GM23338 (cell line): ENCODE results near the gene LARGE1. TPM values are rescaled to one million over a fixed set of nuclear protein-coding genes. Genes with fewer than 3 reads are reported as not detected.

Experiments used
- ATAC-seq: fragments of 200-7000 bp; cut with Tn5 transposase; 3 replicates; pipeline ENCODE4 v1.9.1; 2020
- DNase-seq: peaks from one replicate; pipeline ENCODE4 v3.0.0-alpha.2; 2015; ENCODE audit warnings: low spot score
- H2AFZ ChIP-seq: fragments of 200-600 bp; sonication (generic); 2 replicates; pipeline ENCODE4 v1.8.0; 2016; ENCODE audit warnings: antibody characterized with exemption, mild to moderate bottlenecking, moderate library complexity
- H3F3A ChIP-seq: fragments of 200-600 bp; sonication (generic); replicated peaks from 2 replicates; pipeline ENCODE4 v1.8.0; 2017; ENCODE audit warnings: antibody characterized with exemption, mixed run types, low read depth
- H3K27ac ChIP-seq: fragments of 200-600 bp; sonication (generic); 2 replicates; pipeline ENCODE4 v1.6.1; 2016; ENCODE audit warnings: low read depth
- H3K27me3 ChIP-seq: fragments of 200-600 bp; sonication (generic); 2 replicates; pipeline ENCODE4 v1.8.0; 2016; ENCODE audit warnings: mild to moderate bottlenecking, mixed run types, moderate library complexity; ENCODE audit not compliant: insufficient read depth
- H3K36me3 ChIP-seq: fragments of 200-600 bp; sonication (generic); 2 replicates; pipeline ENCODE4 v1.8.0; 2016; ENCODE audit warnings: mild to moderate bottlenecking; ENCODE audit not compliant: insufficient read depth
- H3K4me1 ChIP-seq: fragments of 200-600 bp; sonication (generic); 2 replicates; pipeline ENCODE4 v1.8.0; 2016; ENCODE audit warnings: mild to moderate bottlenecking, moderate library complexity; ENCODE audit not compliant: insufficient read depth
- H3K4me2 ChIP-seq: fragments of 200-600 bp; sonication (generic); 2 replicates; pipeline ENCODE4 v1.7.1; 2017; ENCODE audit warnings: mixed run types
- H3K4me3 ChIP-seq: fragments of 200-600 bp; sonication (generic); 2 replicates; pipeline ENCODE4 v1.6.1; 2016; ENCODE audit warnings: mixed run types
- H3K79me2 ChIP-seq: fragments of 200-600 bp; sonication (generic); replicated peaks from 2 replicates; pipeline ENCODE4 v1.8.0; 2017; ENCODE audit warnings: mild to moderate bottlenecking; ENCODE audit not compliant: insufficient read depth
- H3K9me2 ChIP-seq: fragments of 200-600 bp; sonication (generic); 2 replicates; pipeline ENCODE4 v1.8.0; 2017; ENCODE audit not compliant: insufficient read depth
- H4K20me1 ChIP-seq: fragments of 200-600 bp; sonication (generic); replicated peaks from 2 replicates; pipeline ENCODE4 v1.8.0; 2017; ENCODE audit warnings: mild to moderate bottlenecking; ENCODE audit not compliant: insufficient read depth
- H3K27ac Mint-ChIP-seq: 2 replicates; pipeline ENCODE4 v1.8.0; 2020; ENCODE audit warnings: inconsistent platforms, mild to moderate bottlenecking, moderate library complexity, mixed read lengths
- H3K27me3 Mint-ChIP-seq: 3 replicates; pipeline ENCODE4 v1.8.0; 2022; ENCODE audit warnings: low read depth, mild to moderate bottlenecking, moderate library complexity, mixed read lengths, inconsistent platforms; ENCODE audit not compliant: insufficient read depth, poor library complexity
- H3K36me3 Mint-ChIP-seq: 3 replicates; pipeline ENCODE4 v1.8.0; 2021; ENCODE audit warnings: low read depth, mild to moderate bottlenecking, inconsistent platforms, moderate library complexity, mixed read lengths
- H3K4me1 Mint-ChIP-seq: 3 replicates; pipeline ENCODE4 v1.8.0; 2020; ENCODE audit warnings: mild to moderate bottlenecking, inconsistent platforms, mixed read lengths
- H3K4me3 Mint-ChIP-seq: 3 replicates; pipeline ENCODE4 v1.8.0; 2021; ENCODE audit warnings: moderate library complexity, mild to moderate bottlenecking, inconsistent platforms, mixed read lengths
- H3K9me3 Mint-ChIP-seq: 3 replicates; pipeline ENCODE4 v1.8.0; 2020; ENCODE audit warnings: moderate library complexity, mild to moderate bottlenecking, inconsistent platforms, mixed read lengths
- CREB1 ChIP-seq: fragments of 250-450 bp; sonication (Bioruptor Pico); IDR thresholded peaks from 2 replicates; pipeline ENCODE4 v1.5.0; 2020; ENCODE audit warnings: low read depth, mild to moderate bottlenecking, moderate library complexity
- CTCF ChIP-seq, 2 experiments: fragments of 200-600 bp in 1 of 2; sonication (generic) in 1 of 2; conservative IDR thresholded peaks; 2 replicates each; pipeline versions ENCODE4 v1.5.1 to v1.6.1; 2016 to 2017; ENCODE audit warnings: antibody characterized with exemption in 2 of 2, low read depth in 2 of 2, mild to moderate bottlenecking in 2 of 2, moderate library complexity in 1 of 2
- ETS1 ChIP-seq: IDR thresholded peaks from 2 replicates; pipeline ENCODE4 v1.6.1; 2016; ENCODE audit warnings: antibody characterized with exemption
- EZH2 ChIP-seq: fragments of 200-600 bp; sonication (generic); IDR thresholded peaks from one replicate; pipeline ENCODE4 v1.8.0; 2017; ENCODE audit warnings: antibody characterized with exemption, mild to moderate bottlenecking, low read depth; ENCODE audit not compliant: unreplicated experiment
- EZH2phosphoT487 ChIP-seq: fragments of 200-600 bp; sonication (generic); IDR thresholded peaks from one replicate; pipeline ENCODE4 v1.8.1; 2018; ENCODE audit warnings: antibody characterized with exemption; ENCODE audit not compliant: unreplicated experiment
- JUNB ChIP-seq: IDR thresholded peaks from one replicate; pipeline ENCODE4 v1.6.1; 2016; ENCODE audit warnings: antibody characterized with exemption; ENCODE audit not compliant: unreplicated experiment
- NANOG ChIP-seq: IDR thresholded peaks from 2 replicates; pipeline ENCODE4 v1.6.1; 2016; ENCODE audit warnings: antibody characterized with exemption, borderline replicate concordance
- POLR2AphosphoS5 ChIP-seq: IDR thresholded peaks from 2 replicates; pipeline ENCODE4 v1.6.1; 2016; ENCODE audit warnings: antibody characterized with exemption, low read depth
- REST ChIP-seq: IDR thresholded peaks from one replicate; pipeline ENCODE4 v1.6.1; 2018; ENCODE audit warnings: antibody characterized with exemption; ENCODE audit not compliant: unreplicated experiment
- STAT1 ChIP-seq: IDR thresholded peaks from one replicate; pipeline ENCODE4 v1.6.1; 2016; ENCODE audit warnings: antibody characterized with exemption; ENCODE audit not compliant: unreplicated experiment
- ZNF114 ChIP-seq: fragments of 250-450 bp; sonication (Bioruptor Pico); IDR thresholded peaks from 2 replicates; pipeline ENCODE4 v1.5.0; 2020; ENCODE audit warnings: mild to moderate bottlenecking, moderate library complexity
- ZNF331 ChIP-seq: fragments of 250-450 bp; sonication (Bioruptor Pico); IDR thresholded peaks from 2 replicates; pipeline ENCODE4 v1.5.0; 2020; ENCODE audit warnings: low read depth, mild to moderate bottlenecking, moderate library complexity
- ZNF462 ChIP-seq: fragments of 250-450 bp; sonication (Bioruptor Pico); IDR thresholded peaks from 2 replicates; pipeline ENCODE4 v1.5.0; 2020; ENCODE audit warnings: mild to moderate bottlenecking, moderate library complexity
- polyA plus RNA-seq: library from polyadenylated mRNA; unstranded; fragments of >200 nt; fragmentation: Nextera tagmentation; extraction: Ambion mirVana; gene quantifications from 2 replicates; pipeline ENCODE4 v1.2.1, GENCODE V29; 2016
- total RNA-seq: library from RNA; depleted of rRNA; stranded (reverse); fragments of >200 nt; shearing (Covaris generic); gene quantifications from 2 replicates; pipeline ENCODE4 v1.2.3, GENCODE V29; 2014

Gene LARGE1
- total and polyA plus RNA-seq, 2 experiments from 2014 or later, result 12.8 to 75.6 TPM

- Histone ChIP-seq H3K4me3 (no peak overlapping the region), H3K9me2 (no peaks in the 10 kb centered on the region), H3K4me2 (no peak overlapping the region), H3K27me3 (no peaks in the 10 kb centered on the region), H3K27ac (no peak overlapping the region), H3K36me3 (no peaks in the 10 kb centered on the region), H3K4me1 (peaks cover 49% of the 10 kb centered on the region), H3F3A (no peaks in the 10 kb centered on the region), H3K79me2 (peaks cover 100% of the 10 kb centered on the region), H2AFZ (no peak overlapping the region), H4K20me1 (peaks cover 61% of the 10 kb centered on the region)
- no peak overlapping the region for H3K27ac Mint-ChIP-seq
- peaks cover 25% of the 10 kb centered on the region for H3K27me3 Mint-ChIP-seq
- DNase-seq (no peak), ATAC-seq (no peak)
- H3K9me3 Mint-ChIP-seq, result no peaks in the 10 kb centered on the region; the same call in 2 of the 3 replicates
- H3K36me3 Mint-ChIP-seq, result peaks cover 8% of the 10 kb centered on the region; the same call in 2 of the 3 replicates
- TF ChIP-seq ETS1, result no peak
- TF ChIP-seq EZH2phosphoT487, result no peak
- TF ChIP-seq POLR2AphosphoS5, result no peak
- no peak for TF ChIP-seq REST
- no peak for TF ChIP-seq CREB1 (CRISPR knock-in tag)
- TF ChIP-seq EZH2, result no peak
- no peak for TF ChIP-seq CTCF (conservative IDR thresholded peaks at IDR 0.05; ENCODE audit: low read depth in 2 of 2)
- TF ChIP-seq ZNF114 (CRISPR knock-in tag), result no peak
- no peak for TF ChIP-seq ZNF462 (CRISPR knock-in tag)
- no peak for TF ChIP-seq JUNB
- TF ChIP-seq NANOG, result no peak
- TF ChIP-seq STAT1, result no peak
- no peak for TF ChIP-seq ZNF331 (CRISPR knock-in tag)
- H3K4me1 Mint-ChIP-seq, result peaks cover 72% of the 10 kb centered on the region
- no peak overlapping the region; the same call in 2 of the 3 replicates for H3K4me3 Mint-ChIP-seq
Measured at GRCh38 chr22:33871935-33872334, 48.3 kb downstream of the LARGE1 start.
